HFFc6 (cell line): Measurements from ENCODE around the gene PHOX2B. TPM values are rescaled to one million over a fixed set of nuclear protein-coding genes. Genes with fewer than 3 reads are reported as not detected.

Source experiments
- DNase-seq: peaks from one replicate; pipeline ENCODE4 v3.0.0-alpha.2; 2018
- H3K27ac Mint-ChIP-seq: 2 replicates; pipeline ENCODE4 v1.8.0; 2020; ENCODE audit warnings: mild to moderate bottlenecking, mixed read lengths
- H3K27me3 Mint-ChIP-seq: 2 replicates; pipeline ENCODE4 v1.8.0; 2021; ENCODE audit warnings: mild to moderate bottlenecking, moderate library complexity, mixed read lengths; ENCODE audit not compliant: insufficient read depth
- H3K36me3 Mint-ChIP-seq: 2 replicates; pipeline ENCODE4 v1.8.0; 2021; ENCODE audit warnings: low read depth, mixed read lengths
- H3K4me1 Mint-ChIP-seq: 2 replicates; pipeline ENCODE4 v1.8.0; 2020; ENCODE audit warnings: low read depth, mixed read lengths
- H3K4me3 Mint-ChIP-seq: 2 replicates; pipeline ENCODE4 v1.8.0; 2020; ENCODE audit warnings: mild to moderate bottlenecking, moderate library complexity, mixed read lengths
- H3K9me3 Mint-ChIP-seq: 2 replicates; pipeline ENCODE4 v1.8.0; 2020; ENCODE audit warnings: mild to moderate bottlenecking, mixed read lengths
- CTCF ChIP-seq: fragments of 200-600 bp; sonication (generic); IDR thresholded peaks from 2 replicates; pipeline ENCODE4 v1.5.0; 2021; ENCODE audit warnings: antibody characterized with exemption, mild to moderate bottlenecking
- total RNA-seq, 6 experiments: library from RNA; stranded (reverse); fragmentation: NEBNext Ultra II Directional; extraction: Animal tissue kit (Norgen Biotek cat#: 25700); gene quantifications; 2 replicates in 1 of 6; 3 replicates in 5 of 6; pipeline ENCODE4 v1.2.3, GENCODE V29; 2021

The PHOX2B gene
- total RNA-seq, 6 experiments from 2014 or later = not detected

- Mint-ChIP-seq H3K4me3 (no peak overlapping the region), H3K36me3 (no peaks in the 10 kb centered on the region), H3K27ac (no peak overlapping the region), H3K27me3 (peaks cover 7% of the 10 kb centered on the region; the same call in 1 of the 2 replicates), H3K9me3 (no peaks in the 10 kb centered on the region), H3K4me1 (no peaks in the 10 kb centered on the region)
- TF ChIP-seq CTCF = no peak
- DNase-seq = no peak
These were observed 15.2 kb upstream of the PHOX2B start for GRCh38 chr4:41763729-41764128.

GRCh38 chr4:41758884-41759283 is 10.4 kb upstream of the PHOX2B start:
- Mint-ChIP-seq H3K27ac (no peak overlapping the region), H3K36me3 (no peaks in the 10 kb centered on the region), H3K9me3 (no peaks in the 10 kb centered on the region), H3K27me3 (peaks cover 26% of the 10 kb centered on the region), H3K4me3 (no peak overlapping the region), H3K4me1 (peaks cover 5% of the 10 kb centered on the region; the same call in 1 of the 2 replicates)
- TF ChIP-seq CTCF = no peak
- DNase-seq = no peak

- Mint-ChIP-seq H3K27me3 (peaks cover 29% of the 10 kb centered on the region), H3K27ac (no peak overlapping the region), H3K9me3 (no peaks in the 10 kb centered on the region), H3K36me3 (no peaks in the 10 kb centered on the region), H3K4me1 (peaks cover 5% of the 10 kb centered on the region; the same call in 1 of the 2 replicates), H3K4me3 (no peak overlapping the region)
- DNase-seq = no peak
- no peak for TF ChIP-seq CTCF
These were observed 9.1 kb upstream of the PHOX2B start for GRCh38 chr4:41757521-41758156.

- no peak for TF ChIP-seq CTCF
- Mint-ChIP-seq H3K36me3 (no peaks in the 10 kb centered on the region), H3K9me3 (no peaks in the 10 kb centered on the region), H3K4me3 (no peak overlapping the region), H3K27me3 (peaks cover 54% of the 10 kb centered on the region), H3K27ac (no peak overlapping the region), H3K4me1 (peaks cover 5% of the 10 kb centered on the region; the same call in 1 of the 2 replicates)
- DNase-seq = no peak
These were observed 5.4 kb upstream of the PHOX2B start for GRCh38 chr4:41753942-41754341.

- no peak for DNase-seq
- Mint-ChIP-seq H3K36me3 (peaks cover 4% of the 10 kb centered on the region; the same call in 1 of the 2 replicates), H3K9me3 (no peaks in the 10 kb centered on the region), H3K27me3 (peaks cover 63% of the 10 kb centered on the region), H3K4me3 (peak overlapping the region; percentile 29; the same call in 1 of the 2 replicates), H3K4me1 (no peaks in the 10 kb centered on the region), H3K27ac (no peak overlapping the region)
- TF ChIP-seq CTCF = no peak
These were observed 3.7 kb upstream of the PHOX2B start for GRCh38 chr4:41752081-41752836.
